GM19351 (cell line): ENCODE data around the gene BTNL9.
"Not testable (repeated sequence)": the region's sequence is repeated elsewhere in the genome, so short reads cannot be mapped to it uniquely, and the experiment has no call there.

Experiments used
- ATAC-seq: cut with Tn5 transposase; IDR thresholded peaks from one replicate; pipeline ENCODE4 v1.9.1; 2021; ENCODE audit warnings: mild to moderate bottlenecking, moderate library complexity; ENCODE audit not compliant: unreplicated experiment

Gene BTNL9

DNA sequence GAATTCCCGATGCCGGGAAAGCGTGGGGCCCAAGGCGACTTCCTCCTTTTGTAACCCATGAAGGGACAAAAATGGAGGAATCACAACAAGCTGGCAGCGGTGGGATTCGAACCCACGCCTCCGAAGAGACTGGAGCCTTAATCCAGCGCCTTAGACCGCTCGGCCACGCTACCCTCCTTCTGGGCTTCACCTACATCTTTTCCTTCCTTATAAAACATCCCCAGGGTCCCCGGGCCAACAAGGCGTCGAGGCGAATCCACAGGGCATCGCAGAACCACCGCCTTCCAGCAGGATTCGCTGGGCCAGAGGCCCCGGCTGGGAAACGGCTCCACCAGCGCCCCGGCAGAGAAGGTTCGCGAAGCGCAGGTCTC is 57.3 kb downstream of the BTNL9 start:
- not testable (repeated sequence) for ATAC-seq

- not testable (repeated sequence) for ATAC-seq
Observed at GRCh38 chr5:181097759-181098491, 57.9 kb downstream of the BTNL9 start.

GRCh38 chr5:181098762-181099601 is 58.9 kb downstream of the BTNL9 start:
- ATAC-seq = no peak

DNA sequence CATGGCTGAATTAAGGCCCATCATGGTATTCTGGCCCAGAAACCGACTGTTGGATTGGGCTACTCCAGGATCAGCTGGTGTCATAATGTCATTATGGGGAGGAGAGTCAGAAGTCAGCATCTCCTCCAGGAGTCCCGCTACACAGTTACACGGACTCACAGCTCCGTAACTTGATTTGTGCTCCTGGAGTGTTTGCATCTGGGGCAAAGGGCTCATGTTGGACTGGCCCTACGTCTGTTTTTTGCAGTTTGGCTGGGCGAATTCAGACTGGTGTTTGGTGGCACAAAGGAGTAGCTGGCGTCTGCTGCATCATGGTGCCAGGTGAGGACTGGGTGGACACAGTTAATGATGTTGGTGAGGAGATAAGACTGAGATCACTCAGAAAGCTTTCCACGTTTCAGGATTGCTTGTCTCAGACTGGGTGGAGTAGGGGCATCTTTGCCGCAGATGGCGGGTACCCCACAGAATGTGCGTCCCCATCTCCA is 59.6 kb downstream of the BTNL9 start:
- no peak for ATAC-seq

DNA sequence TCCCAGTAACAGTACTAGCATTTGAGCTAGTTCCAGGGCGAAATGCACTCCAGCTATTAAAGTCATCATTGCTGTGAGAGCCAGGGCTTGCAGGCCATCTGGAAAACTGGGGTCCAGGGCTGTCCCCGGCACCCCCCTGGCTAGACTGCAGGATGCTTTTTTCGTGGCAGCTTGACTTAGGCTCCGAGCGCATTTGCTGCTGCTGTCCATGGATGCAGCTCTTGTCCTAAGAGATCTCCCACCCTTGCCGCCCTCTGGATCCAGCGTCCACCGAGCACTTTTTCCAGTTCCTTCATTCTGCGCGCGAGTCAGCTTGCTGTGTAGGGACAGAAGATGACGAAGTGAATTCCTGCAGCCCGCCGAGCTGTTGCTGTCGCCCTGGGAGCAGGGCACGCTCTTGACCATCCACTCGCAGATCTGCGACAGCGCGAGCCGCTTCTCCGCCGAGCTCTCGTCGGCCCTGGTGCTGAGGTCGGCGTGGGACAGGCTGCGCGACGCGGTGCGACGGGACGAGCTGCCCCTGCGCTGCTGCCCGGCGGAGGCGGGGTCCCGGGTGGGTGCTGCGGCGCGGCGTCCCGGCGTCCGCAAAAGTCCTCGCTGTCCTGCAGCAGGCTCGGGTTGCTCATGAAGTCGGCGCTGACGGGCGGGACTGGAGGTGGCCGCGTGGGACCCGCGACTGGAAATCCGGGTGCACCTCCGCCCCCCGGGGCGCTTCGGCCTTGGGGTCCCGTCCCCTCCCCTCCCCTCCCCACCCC is 60.2 kb downstream of the BTNL9 start:
- no peak for ATAC-seq

- not testable (repeated sequence) for ATAC-seq
Observed at GRCh38 chr5:181101030-181101641, 61.1 kb downstream of the BTNL9 start.

GRCh38 chr5:181101930-181102674 is 62.0 kb downstream of the BTNL9 start:
- ATAC-seq = not testable (repeated sequence)

DNA sequence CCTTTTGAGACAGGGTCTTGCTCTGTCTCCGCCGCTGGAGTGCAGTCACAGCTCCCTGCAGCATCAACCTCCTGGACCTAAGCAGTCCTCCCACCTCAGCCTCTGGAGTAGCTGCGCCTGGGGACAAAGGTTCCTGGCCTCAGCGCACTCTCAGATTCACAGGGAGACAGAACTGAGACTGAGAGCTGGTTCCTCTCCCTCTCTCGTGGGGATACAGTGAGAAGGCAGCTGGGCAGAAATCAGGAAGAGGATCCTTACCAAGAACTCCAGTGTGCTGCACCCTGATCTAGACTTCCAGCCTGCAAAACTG is 64.1 kb downstream of the BTNL9 start:
- not testable (repeated sequence) for ATAC-seq

DNA sequence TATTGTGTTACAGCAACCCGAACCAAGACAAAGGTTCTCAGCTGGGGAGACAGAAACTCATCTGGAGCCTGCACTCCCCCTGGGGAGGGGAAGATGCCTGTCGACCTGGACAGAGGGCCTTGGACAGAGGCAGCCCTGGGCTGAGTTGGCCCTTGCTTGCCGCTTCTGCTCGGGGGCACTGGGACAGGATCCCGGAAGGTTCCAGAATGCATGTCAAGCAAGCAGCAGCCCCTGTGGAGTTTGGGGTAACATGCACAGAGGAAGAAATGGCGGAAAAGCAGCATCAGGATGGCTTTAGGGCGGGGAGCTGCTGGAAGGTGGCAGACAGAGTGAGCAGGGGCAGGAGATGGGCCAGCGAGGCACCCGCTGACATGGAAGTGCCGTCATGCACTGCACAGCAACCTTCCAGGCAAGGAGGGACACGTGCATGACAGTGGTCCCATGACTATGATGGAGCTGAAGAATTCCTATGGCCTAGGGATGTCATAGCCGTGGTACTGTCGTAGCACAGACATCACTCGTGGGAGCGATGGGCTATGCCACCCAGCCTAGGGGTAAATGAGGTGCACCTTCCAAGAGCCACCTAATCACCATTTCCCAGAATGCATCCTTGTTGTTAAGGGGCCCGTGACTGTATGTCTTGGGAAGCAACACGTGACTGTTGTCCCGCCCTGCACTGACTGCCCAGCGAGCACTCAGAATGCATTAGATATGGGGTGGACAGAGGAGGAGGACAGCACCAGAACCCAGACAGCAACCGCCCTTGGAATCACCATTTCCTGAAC is 64.7 kb downstream of the BTNL9 start:
- ATAC-seq = not testable (repeated sequence)

DNA sequence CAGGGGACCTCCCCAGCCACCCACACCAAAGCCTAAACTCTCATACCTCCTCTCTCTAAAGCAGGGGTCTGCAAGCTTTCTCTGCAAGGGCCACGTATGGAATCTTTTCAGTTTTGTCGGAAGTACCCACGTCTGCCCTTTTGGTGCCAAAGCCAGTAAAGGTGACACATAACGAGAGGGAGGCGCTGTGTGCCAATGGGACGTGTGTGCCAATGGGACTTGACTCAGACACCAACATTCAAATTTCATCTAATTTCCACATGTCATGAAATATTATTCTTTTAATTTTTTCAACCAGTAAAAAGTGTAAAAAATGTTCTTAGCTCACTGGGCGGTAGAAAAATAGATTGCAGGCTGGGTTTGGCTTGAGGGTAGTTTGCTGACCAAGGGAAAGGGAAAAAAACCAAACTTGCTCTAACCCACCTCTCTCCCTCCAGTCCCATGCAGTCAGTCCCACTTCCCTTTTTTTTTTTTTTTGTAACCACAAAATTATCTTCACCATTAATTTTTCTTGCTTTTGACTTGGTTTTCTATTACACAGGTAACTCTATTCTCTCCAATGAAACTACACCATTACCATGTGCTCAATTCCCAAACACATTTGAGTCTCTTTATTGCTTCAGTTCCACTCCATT is 65.4 kb downstream of the BTNL9 start:
- no peak for ATAC-seq

DNA sequence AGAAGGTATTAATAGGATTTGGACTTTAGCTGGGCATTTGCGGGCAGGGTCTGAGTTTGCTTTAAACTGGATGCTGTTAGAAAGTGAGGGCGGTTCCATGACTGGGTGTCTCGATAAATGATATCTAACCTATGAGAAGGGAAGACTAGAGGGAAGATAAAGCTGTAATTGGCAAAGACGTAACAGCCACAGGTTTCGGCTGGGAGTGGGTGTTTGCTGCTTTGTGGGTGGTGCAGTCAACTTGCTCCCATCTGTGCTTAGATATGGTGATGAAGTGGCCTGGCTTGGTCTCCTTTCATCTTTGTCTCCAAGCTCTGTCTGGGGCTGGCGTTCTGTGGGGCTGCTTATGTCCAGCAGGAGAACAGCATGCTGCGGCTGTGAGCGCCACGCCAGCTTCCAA is 67.6 kb downstream of the BTNL9 start:
- no peak for ATAC-seq

DNA sequence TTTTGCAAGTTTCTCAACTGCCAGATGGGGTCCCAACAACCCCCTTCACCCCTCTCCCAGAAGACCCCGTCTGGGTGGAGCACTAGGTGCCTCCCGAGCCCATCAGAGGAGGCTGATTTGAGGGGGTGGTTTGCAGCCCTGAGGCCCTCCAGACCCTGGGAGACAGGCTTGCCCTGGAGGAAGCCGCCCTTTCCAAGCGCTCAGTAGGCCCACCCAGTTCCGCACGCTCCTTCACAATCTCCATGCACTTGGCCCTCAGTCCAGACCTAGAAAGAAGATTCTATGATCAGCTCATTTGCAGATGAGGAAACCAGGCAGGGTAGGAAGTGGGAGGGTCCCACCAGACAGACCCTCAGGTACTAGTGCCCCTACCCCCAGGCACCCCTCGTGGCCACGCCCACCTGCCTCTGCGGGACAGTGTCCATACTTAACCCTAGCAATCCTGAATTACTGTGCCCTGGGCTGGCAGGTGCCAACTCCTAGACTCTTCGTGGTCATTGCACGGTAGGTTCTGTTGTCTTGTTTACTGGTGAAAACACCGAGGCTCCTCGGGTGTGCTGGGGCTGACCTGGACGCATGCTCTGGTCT is 68.6 kb downstream of the BTNL9 start:
- no peak for ATAC-seq

- no peak for ATAC-seq
Observed at GRCh38 chr5:181109489-181110013, 69.5 kb downstream of the BTNL9 start.

DNA sequence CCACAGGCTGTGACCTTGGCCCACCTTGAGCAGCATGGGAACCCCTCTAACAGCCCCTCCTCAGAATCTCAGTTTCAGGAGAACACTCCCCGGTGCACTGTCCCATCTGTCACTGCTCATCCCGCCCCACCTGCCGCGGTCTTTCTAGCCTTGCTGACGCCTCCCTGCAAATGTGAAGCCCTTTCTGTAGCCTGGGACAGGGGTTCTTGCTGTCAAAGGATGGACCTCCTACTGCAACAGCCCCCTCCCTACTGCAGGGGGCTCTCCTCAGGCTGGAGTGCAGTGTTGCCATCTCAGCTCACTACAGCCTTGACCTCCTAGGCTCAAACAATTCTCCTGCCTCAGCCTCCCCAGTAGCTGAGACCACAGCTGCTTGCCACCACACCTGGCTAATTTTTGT is 70.9 kb downstream of the BTNL9 start:
- ATAC-seq = no peak
